Stimulated activated naive B cell treated with anti-CD40 and anti-IgM and Interleukin-4, amounts not matched to agents 10 μg/mL and 1 μg/mL and 100 μg/mL, for 72 hours (primary cell): ENCODE measurements around the gene DYRK1A.
A peak's percentile ranks its signal among the peaks of the same experiment; 100 is the strongest.

Experiments used
- ATAC-seq, 2 donors: fragments of 150-1000 bp; cut with Tn5 transposase; replicated peaks; 2 replicates each; pipeline ENCODE4 v1.10.0; 2021; ENCODE audit warnings: moderate library complexity in 1 of 2
- DNase-seq: peaks from one replicate; pipeline ENCODE4 v3.0.0; 2021
- H3K27ac Mint-ChIP-seq: one replicate; pipeline ENCODE4 v1.8.0; 2022; ENCODE audit warnings: mild to moderate bottlenecking, mixed read lengths
- H3K27me3 Mint-ChIP-seq, 2 donors: one replicate each; pipeline ENCODE4 v1.8.0; 2022; ENCODE audit warnings: mixed read lengths in 2 of 2
- H3K36me3 Mint-ChIP-seq, 2 donors: one replicate each; pipeline ENCODE4 v1.8.0; 2022; ENCODE audit warnings: mixed read lengths in 2 of 2, mild to moderate bottlenecking in 1 of 2
- H3K4me1 Mint-ChIP-seq, 2 donors: one replicate each; pipeline ENCODE4 v1.8.0; 2022; ENCODE audit warnings: mixed read lengths in 2 of 2, mild to moderate bottlenecking in 1 of 2
- H3K4me3 Mint-ChIP-seq, 2 donors: one replicate each; pipeline ENCODE4 v1.8.0; 2022; ENCODE audit warnings: mild to moderate bottlenecking in 2 of 2, mixed read lengths in 2 of 2, moderate library complexity in 1 of 2
- H3K9me3 Mint-ChIP-seq, 2 donors: one replicate each; pipeline ENCODE4 v1.8.0; 2022; ENCODE audit warnings: mixed read lengths in 2 of 2, mild to moderate bottlenecking in 1 of 2

DYRK1A gene

DNA sequence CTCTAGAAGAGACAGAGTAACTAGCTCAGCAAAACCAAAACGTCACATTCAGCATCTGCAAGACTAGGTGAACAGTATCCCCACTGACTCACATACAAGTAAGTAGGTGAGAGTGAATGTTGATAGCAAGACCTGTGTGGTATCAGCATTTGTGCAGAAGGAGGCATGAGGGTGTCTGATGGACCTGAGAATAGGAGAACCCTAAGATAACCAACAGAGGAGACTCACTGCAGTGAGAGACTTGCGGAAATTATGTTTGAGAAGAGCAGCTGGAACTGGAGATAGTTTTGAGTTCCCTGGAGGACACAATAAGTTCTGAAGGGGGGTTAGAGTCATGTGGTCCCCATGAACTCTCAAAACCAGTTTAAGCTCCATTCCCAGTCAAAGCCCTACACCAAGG is 59.1 kb downstream of the DYRK1A start:
- peaks cover 23 to 49% of the 10 kb centered on the region in 2 donors for H3K36me3 Mint-ChIP-seq
- H3K4me3 Mint-ChIP-seq = no peak overlapping the region
- DNase-seq (no peak), ATAC-seq (no peak)
- no peaks in the 10 kb centered on the region for H3K27me3 Mint-ChIP-seq
- peak overlapping the region; percentile 45 for H3K27ac Mint-ChIP-seq
- peaks cover 4 to 8% of the 10 kb centered on the region in 2 donors for H3K9me3 Mint-ChIP-seq
- peaks cover 21 to 39% of the 10 kb centered on the region in 2 donors for H3K4me1 Mint-ChIP-seq

GRCh38 chr21:37427221-37427620 is 60.6 kb downstream of the DYRK1A start:
- DNase-seq (no peak), ATAC-seq (no peak)
- H3K27ac Mint-ChIP-seq = no peak overlapping the region
- H3K27me3 Mint-ChIP-seq = no peaks in the 10 kb centered on the region
- H3K4me1 Mint-ChIP-seq = peaks cover 29 to 49% of the 10 kb centered on the region in 2 donors
- peaks cover 27 to 58% of the 10 kb centered on the region in 2 donors for H3K36me3 Mint-ChIP-seq
- H3K9me3 Mint-ChIP-seq = peaks cover 4 to 8% of the 10 kb centered on the region in 2 donors
- no peak overlapping the region for H3K4me3 Mint-ChIP-seq

DNA sequence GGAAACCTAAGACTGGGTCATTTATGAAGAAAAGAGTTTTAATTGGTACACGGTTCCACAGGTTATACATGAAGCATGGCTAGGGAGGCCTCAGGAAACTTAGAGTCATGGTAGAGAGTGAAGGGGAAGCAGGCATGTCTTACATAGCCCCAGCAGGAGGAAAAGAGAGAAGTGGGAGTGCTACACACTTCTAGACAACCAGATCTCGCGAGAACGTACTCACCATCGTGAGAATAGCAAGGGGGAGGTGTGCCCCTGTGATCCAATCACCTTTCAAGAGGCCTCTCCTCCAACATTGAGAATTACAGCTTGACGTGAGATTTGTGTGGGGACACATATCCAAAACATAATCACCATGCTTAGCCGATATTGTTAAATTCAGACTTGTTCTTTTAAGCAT is 62.8 kb downstream of the DYRK1A start:
- Mint-ChIP-seq H3K4me1 (peaks cover 30 to 51% of the 10 kb centered on the region in 2 donors), H3K36me3 (peaks cover 30 to 64% of the 10 kb centered on the region in 2 donors), H3K27ac (peak overlapping the region; percentile 9), H3K4me3 (no peak overlapping the region), H3K9me3 (peaks cover 4 to 8% of the 10 kb centered on the region in 2 donors), H3K27me3 (no peaks in the 10 kb centered on the region)
- no peak for DNase-seq
- peak; percentile 64 to 70 for ATAC-seq

DNA sequence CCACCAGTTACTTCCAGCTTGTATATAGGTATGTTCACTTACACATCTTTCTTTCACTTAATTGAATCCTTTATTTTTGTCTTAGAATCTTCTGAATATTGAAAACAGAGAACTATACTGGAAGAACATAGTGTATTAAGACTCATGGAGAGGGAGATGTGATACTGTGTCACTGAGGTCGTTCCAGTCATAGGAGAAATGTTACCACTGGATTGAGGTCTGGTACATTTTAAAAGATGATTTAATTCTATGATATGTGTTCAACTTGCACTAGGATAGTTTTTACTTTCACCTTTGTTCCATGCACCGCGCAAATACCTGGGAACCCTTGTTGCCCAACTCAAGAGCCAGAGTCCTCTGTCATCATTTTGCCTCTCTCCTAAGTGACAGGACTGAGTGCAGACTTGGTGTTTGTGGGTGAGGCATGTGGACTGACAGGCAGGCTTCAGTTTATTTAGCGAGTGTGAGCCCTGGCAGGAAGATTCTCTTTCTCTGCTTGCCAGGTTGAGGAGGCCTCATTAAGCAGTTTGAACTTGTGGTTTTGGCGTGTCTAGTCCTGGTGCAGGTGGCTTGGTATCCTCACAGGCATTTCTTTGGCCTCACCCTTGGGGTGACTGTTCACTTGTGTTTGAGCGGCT is 63.7 kb downstream of the DYRK1A start:
- Mint-ChIP-seq H3K9me3 (peaks cover 4 to 8% of the 10 kb centered on the region in 2 donors), H3K27ac (peak overlapping the region; percentile 37), H3K36me3 (peaks cover 30 to 64% of the 10 kb centered on the region in 2 donors), H3K27me3 (no peaks in the 10 kb centered on the region), H3K4me1 (peaks cover 30 to 51% of the 10 kb centered on the region in 2 donors), H3K4me3 (no peak overlapping the region)
- DNase-seq (no peak), ATAC-seq (no peak)

DNA sequence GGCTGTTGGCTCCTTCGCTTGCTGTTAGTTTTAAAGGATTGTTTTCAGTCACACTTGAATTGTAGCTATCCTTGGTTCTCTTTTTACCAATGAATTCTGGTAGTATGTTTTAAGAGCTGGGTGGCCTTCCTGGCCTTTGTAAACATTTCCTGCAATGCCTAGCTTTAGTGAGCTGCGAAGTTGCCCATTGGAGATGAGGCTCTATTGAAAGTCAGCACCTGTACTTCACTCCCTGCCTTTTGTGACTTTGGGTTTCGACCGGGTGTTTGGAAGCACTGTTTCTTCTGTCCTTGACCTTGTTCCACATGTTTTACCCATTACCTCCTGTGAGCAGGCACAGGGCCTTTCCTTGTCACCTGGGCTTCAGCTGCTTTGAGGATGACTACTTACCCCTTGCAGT is 64.7 kb downstream of the DYRK1A start:
- Mint-ChIP-seq H3K27ac (peak overlapping the region; percentile 42), H3K27me3 (no peaks in the 10 kb centered on the region), H3K36me3 (peaks cover 22 to 55% of the 10 kb centered on the region in 2 donors), H3K4me3 (no peak overlapping the region), H3K9me3 (peaks cover 3 to 4% of the 10 kb centered on the region in 2 donors), H3K4me1 (peaks cover 27 to 44% of the 10 kb centered on the region in 2 donors)
- DNase-seq (no peak), ATAC-seq (no peak)

GRCh38 chr21:37432710-37433455 is 66.3 kb downstream of the DYRK1A start:
- peaks cover 30 to 39% of the 10 kb centered on the region in 2 donors for H3K4me1 Mint-ChIP-seq
- no peak for DNase-seq
- peaks cover 18 to 45% of the 10 kb centered on the region in 2 donors for H3K36me3 Mint-ChIP-seq
- H3K4me3 Mint-ChIP-seq = no peak overlapping the region
- peak overlapping the region; percentile 25 for H3K27ac Mint-ChIP-seq
- no peak for ATAC-seq
- H3K27me3 Mint-ChIP-seq = no peaks in the 10 kb centered on the region
- H3K9me3 Mint-ChIP-seq = peaks cover 3 to 4% of the 10 kb centered on the region in 2 donors

DNA sequence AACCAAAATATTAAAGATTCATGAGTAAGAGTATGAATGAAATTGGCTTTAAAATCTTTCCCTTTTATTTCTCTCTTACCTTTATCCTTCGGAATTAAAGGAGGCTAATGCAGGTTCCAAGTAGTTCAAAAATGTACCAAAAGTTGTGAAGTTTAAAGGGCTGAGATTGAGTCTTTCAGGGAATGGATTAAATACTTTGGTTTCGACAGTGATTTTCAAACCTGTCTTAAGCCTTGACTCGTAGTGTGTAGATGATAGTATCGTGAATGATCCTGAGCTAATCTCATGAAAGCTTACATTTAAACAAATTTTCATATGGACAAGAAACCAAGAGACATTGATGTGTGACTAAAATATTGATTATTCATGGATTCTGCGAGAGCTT is 66.9 kb downstream of the DYRK1A start:
- ATAC-seq = no peak
- H3K36me3 Mint-ChIP-seq = peaks cover 18 to 42% of the 10 kb centered on the region in 2 donors
- H3K27me3 Mint-ChIP-seq = no peaks in the 10 kb centered on the region
- H3K27ac Mint-ChIP-seq = peak overlapping the region; percentile 4
- peaks cover 31 to 39% of the 10 kb centered on the region in 2 donors for H3K4me1 Mint-ChIP-seq
- peaks cover 3 to 4% of the 10 kb centered on the region in 2 donors for H3K9me3 Mint-ChIP-seq
- DNase-seq = no peak
- H3K4me3 Mint-ChIP-seq = no peak overlapping the region

DNA sequence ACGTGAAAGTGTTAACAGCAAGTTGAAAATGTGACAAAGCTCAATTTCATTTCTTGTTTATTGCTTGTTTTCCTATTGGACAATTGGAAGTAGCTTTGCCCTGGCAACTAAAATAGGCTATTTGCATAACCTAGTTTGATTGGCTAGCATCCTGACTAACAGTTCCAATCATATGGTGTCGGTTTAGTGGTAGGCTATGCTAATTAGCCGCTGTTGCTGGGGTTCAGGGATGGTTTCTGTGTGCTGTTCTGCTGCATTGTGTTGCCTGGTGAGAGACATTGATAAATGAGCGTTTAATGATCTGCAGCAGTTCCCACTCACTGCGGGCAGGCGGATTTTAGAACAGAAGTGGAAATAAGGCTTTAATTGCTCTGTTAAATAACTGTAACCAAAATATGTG is 68.5 kb downstream of the DYRK1A start:
- ATAC-seq (peak; percentile 96 to 99), DNase-seq (no peak)
- H3K9me3 Mint-ChIP-seq = no peaks in the 10 kb centered on the region
- H3K27me3 Mint-ChIP-seq = no peaks in the 10 kb centered on the region
- H3K4me1 Mint-ChIP-seq = peaks cover 34 to 42% of the 10 kb centered on the region in 2 donors
- H3K4me3 Mint-ChIP-seq = no peak overlapping the region
- H3K36me3 Mint-ChIP-seq = peaks cover 19 to 42% of the 10 kb centered on the region in 2 donors
- no peak overlapping the region for H3K27ac Mint-ChIP-seq

DNA sequence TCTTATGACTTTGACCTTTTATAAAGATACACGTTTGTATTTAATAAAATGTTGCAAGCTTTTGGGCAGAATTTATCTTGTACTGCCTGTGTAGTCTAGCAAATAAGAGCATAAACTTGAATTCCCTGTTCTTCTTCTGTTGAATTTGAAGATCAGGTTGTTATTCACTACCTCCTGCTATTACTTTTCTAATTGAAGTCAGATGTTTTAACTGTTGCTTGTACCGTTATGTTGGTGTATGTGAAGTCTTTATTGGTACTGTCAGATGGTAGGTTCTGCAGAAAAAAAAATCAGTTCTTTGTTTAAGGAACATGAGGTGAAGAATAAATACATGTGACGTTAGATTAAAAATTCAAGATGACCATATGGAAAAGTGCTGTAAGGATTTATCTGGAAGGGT is 69.1 kb downstream of the DYRK1A start:
- peaks cover 17 to 39% of the 10 kb centered on the region in 2 donors for H3K36me3 Mint-ChIP-seq

GRCh38 chr21:37436174-37436573 is 69.6 kb downstream of the DYRK1A start:
- Mint-ChIP-seq H3K27ac (no peak overlapping the region), H3K4me3 (no peak overlapping the region), H3K9me3 (no peaks in the 10 kb centered on the region), H3K27me3 (no peaks in the 10 kb centered on the region), H3K36me3 (peaks cover 14 to 38% of the 10 kb centered on the region in 2 donors), H3K4me1 (peaks cover 29 to 41% of the 10 kb centered on the region in 2 donors)
- no peak for ATAC-seq
- DNase-seq = no peak

More for the DNA sequence above, 69.1 kb downstream of the DYRK1A start:
- Mint-ChIP-seq H3K9me3 (no peaks in the 10 kb centered on the region), H3K4me3 (no peak overlapping the region), H3K27ac (no peak overlapping the region), H3K4me1 (peaks cover 32 to 41% of the 10 kb centered on the region in 2 donors), H3K27me3 (no peaks in the 10 kb centered on the region)
- DNase-seq (no peak), ATAC-seq (no peak)

DNA sequence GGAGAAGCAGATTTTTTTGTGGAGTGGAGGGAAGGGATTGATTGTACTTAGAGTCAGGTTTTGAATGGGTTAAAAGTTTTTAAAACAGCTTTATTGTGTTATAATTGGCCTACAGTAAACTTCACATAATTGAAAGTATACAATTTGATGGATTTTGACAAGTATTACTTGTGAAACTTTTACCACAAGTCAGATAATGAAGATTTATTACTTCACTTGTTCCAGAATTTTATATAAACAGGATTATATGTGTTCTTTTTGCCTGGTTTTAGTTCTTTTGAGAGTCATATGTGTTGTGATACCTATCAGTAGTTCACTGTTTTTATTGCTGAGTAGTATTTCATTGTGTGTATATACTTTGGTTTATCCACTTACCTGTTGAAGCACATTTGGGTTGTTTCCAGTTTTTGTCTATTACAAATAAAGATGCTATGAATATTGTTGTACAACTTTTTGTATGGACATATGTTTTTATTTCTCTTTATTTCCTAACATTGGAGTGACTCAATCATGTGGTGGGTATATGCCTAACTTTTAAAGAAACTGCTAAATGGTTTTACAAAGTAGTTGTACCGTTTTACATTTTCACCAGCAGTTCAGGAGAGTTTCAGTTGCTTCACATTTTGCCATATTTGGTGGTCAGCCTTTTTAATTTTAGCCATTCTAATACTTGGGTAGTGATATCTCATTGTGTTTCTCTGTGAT is 71.0 kb downstream of the DYRK1A start:
- peaks cover 35 to 48% of the 10 kb centered on the region in 2 donors for H3K4me1 Mint-ChIP-seq
- H3K27ac Mint-ChIP-seq = no peak overlapping the region
- DNase-seq (no peak), ATAC-seq (no peak)
- H3K27me3 Mint-ChIP-seq = no peaks in the 10 kb centered on the region
- peaks cover 18 to 41% of the 10 kb centered on the region in 2 donors for H3K36me3 Mint-ChIP-seq
- H3K4me3 Mint-ChIP-seq = no peak overlapping the region
- no peaks in the 10 kb centered on the region for H3K9me3 Mint-ChIP-seq

DNA sequence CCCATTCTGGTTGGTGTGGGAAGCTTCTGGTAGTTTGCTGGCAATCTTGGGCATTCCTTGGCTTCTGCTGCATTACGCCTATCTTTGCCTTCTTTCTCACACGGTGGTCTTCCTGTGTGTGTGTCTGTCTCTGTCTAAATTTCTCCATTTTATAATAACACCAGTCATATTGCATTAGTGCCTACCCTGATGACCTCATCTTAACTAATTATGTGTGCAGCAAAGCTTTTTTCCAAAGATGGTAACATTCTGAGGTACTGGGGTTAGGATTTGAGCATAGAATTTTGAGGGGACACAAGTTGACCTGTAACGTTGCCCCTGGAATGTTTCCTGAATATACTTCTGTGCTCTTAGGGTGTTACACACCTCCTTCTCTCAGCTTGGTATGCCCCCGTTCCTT is 77.1 kb downstream of the DYRK1A start:
- no peak for ATAC-seq
- Mint-ChIP-seq H3K9me3 (no peaks in the 10 kb centered on the region), H3K4me3 (no peak overlapping the region)

DNA sequence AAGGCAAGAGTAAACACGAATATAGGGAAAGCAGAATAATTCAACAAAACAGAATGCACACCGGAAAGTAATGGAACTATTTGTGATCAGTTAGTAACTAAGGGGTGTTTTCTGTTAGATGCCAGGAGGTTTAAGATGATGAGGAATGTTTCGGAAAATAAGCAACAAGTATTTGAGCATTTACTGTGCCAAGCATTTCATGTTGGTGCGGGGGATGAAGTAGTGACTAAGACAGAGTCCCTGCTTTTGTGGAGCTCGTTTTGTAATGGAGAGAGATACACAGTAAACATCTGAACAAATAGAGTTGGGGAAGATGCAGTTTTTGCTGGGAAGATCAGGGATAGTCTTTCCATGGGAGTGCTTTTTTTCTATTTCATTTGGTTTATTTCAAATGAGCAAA is 78.7 kb downstream of the DYRK1A start:
- DNase-seq (no peak), ATAC-seq (no peak)
- Mint-ChIP-seq H3K4me3 (no peak overlapping the region), H3K27me3 (no peaks in the 10 kb centered on the region), H3K27ac (no peak overlapping the region), H3K36me3 (peaks cover 14 to 38% of the 10 kb centered on the region in 2 donors), H3K9me3 (no peaks in the 10 kb centered on the region), H3K4me1 (peaks cover 37 to 77% of the 10 kb centered on the region in 2 donors)

More for the DNA sequence above, 77.1 kb downstream of the DYRK1A start:
- H3K36me3 Mint-ChIP-seq = peaks cover 17 to 38% of the 10 kb centered on the region in 2 donors
- H3K27me3 Mint-ChIP-seq = no peaks in the 10 kb centered on the region
- DNase-seq = no peak
- peaks cover 40 to 80% of the 10 kb centered on the region in 2 donors for H3K4me1 Mint-ChIP-seq
- H3K27ac Mint-ChIP-seq = peak overlapping the region; percentile 42

GRCh38 chr21:37446552-37446951 is 80.0 kb downstream of the DYRK1A start:
- peaks cover 34 to 71% of the 10 kb centered on the region in 2 donors for H3K4me1 Mint-ChIP-seq

More at GRCh38 chr21:37446552-37446951, 80.0 kb downstream of the DYRK1A start:
- DNase-seq (no peak), ATAC-seq (no peak)
- no peak overlapping the region for H3K4me3 Mint-ChIP-seq
- H3K27ac Mint-ChIP-seq = no peak overlapping the region
- H3K9me3 Mint-ChIP-seq = no peaks in the 10 kb centered on the region
- H3K27me3 Mint-ChIP-seq = no peaks in the 10 kb centered on the region
- H3K36me3 Mint-ChIP-seq = peaks cover 13 to 33% of the 10 kb centered on the region in 2 donors
